Esophagus muscularis mucosa (tissue), 4 donors: Measurements from ENCODE around the gene RET. TPM values are rescaled to one million over a fixed set of nuclear protein-coding genes. Genes with fewer than 3 reads are reported as not detected.

Source experiments
- DNase-seq: peaks from one replicate; pipeline ENCODE4 v3.0.0-alpha.2; 2017; ENCODE audit errors: extremely low spot score
- H3K27ac ChIP-seq, 4 donors: fragments of 200-600 bp; sonication (generic); replicated peaks in 1 of 4; 1 replicate in 3 of 4; 2 replicates in 1 of 4; pipeline ENCODE4 v1.5.1; 2016 to 2019; ENCODE audit warnings: mild to moderate bottlenecking in 1 of 4
- H3K27me3 ChIP-seq, 4 donors: fragments of 200-600 bp; sonication (generic); one replicate each; pipeline versions ENCODE4 v1.5.1 to v1.6.0; 2016 to 2019
- H3K36me3 ChIP-seq, 4 donors: fragments of 200-600 bp; sonication (generic); one replicate each; pipeline ENCODE4 v1.5.1; 2016 to 2019
- H3K4me1 ChIP-seq, 4 donors: fragments of 200-600 bp; sonication (generic); one replicate each; pipeline ENCODE4 v1.5.1; 2016 to 2019
- H3K4me3 ChIP-seq, 4 donors: fragments of 200-600 bp; sonication (generic); 1 replicate in 2 of 4; 2 replicates in 2 of 4; pipeline ENCODE4 v1.5.1; 2016 to 2019; ENCODE audit warnings: mild to moderate bottlenecking in 4 of 4, moderate library complexity in 1 of 4
- H3K9me3 ChIP-seq, 4 donors: fragments of 200-600 bp; sonication (generic); 1 replicate in 3 of 4; 2 replicates in 1 of 4; pipeline ENCODE4 v1.5.1; 2016 to 2019
- CTCF ChIP-seq, 3 experiments: fragments of 200-600 bp in 2 of 3; fragments of 450-650 bp in 1 of 3; sonication (generic) in 2 of 3; IDR thresholded peaks; one replicate each; pipeline ENCODE4 v1.5.1; 2017 to 2019; ENCODE audit warnings: antibody characterized with exemption in 3 of 3, mild to moderate bottlenecking in 2 of 3, moderate library complexity in 1 of 3
- EP300 ChIP-seq: sonication (generic); formaldehyde crosslinking; IDR thresholded peaks from one replicate; pipeline ENCODE4 v1.6.1; 2017; ENCODE audit warnings: antibody characterized with exemption
- POLR2A ChIP-seq: fragments of 450-650 bp; IDR thresholded peaks from one replicate; pipeline ENCODE4 v1.6.1; 2017; ENCODE audit warnings: antibody characterized with exemption, moderate library complexity, mild to moderate bottlenecking, low read depth
- POLR2AphosphoS5 ChIP-seq, 2 donors: sonication (generic); formaldehyde crosslinking; IDR thresholded peaks; one replicate each; pipeline ENCODE4 v1.6.1; 2017; ENCODE audit warnings: antibody characterized with exemption in 2 of 2
- WGBS: methylation state at CpG from one replicate; pipeline ENCODE4 v1.1.5; 2018; 5-methylcytosine and 5-hydroxymethylcytosine counted together
- intact Hi-C: fragments of 100-400 bp; cut with DNase I; formaldehyde crosslinking; loops from one replicate; pipeline ENCODE4 v1.15.1; 2023
- total RNA-seq, 4 donors: library from RNA; depleted of rRNA; stranded (reverse); fragments of >200 nt; gene quantifications; one replicate each; pipeline versions ENCODE4 v1.1.0 to v1.2.1, GENCODE V29; 2016

RET gene
- total RNA-seq, 4 donors from 2014 or later, result 1.7 to 4.0 (median 3.0) TPM

- no peak overlapping the region for H3K4me3 ChIP-seq
These were observed 32.9 kb downstream of the RET start for GRCh38 chr10:43109671-43110249.

DNA sequence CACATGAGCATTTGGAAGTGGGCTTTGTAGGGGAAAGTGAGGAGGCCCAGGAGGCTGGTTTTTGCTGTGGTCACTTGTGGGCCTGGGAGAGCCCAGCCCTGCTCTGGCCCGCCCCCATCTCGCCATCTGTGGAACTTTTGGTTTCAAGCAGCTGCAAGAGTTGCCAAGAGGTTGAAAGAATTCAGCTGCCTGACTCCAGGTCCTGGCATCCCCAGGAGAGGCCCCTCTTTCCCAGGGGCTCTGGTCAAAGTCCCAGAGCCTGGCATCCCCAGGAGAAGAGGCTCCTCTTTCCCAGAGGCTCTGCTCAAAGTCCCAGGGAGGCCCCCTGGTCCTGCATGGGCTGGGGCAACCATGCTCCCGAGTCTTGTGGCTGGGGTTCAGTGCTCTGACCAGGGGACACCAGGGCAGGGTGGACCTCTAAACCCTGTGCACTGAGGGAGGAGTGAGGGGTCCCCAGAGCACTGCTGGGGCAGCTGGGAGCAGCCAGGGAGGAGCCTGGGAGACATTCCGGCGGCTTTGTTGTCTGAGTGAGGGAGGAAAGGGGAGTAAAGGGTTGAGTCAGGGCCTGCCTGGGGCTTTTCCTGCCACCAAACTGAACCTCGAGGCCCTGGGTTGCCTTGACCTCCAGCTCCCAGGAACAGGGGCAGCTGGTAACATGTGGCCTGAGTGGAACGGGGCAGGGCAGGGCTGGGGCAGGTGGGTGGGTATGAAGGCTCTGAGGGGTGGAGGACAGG is 33.6 kb downstream of the RET start:
- no peak for DNase-seq
- intact Hi-C loops, result no loop called here
- no peak for TF ChIP-seq EP300
- TF ChIP-seq POLR2A, result no peak
- no peak for TF ChIP-seq POLR2AphosphoS5 (IDR thresholded peaks at IDR 0.05)
- no peak for TF ChIP-seq CTCF (IDR thresholded peaks at IDR 0.05)
- Histone ChIP-seq H3K27me3 (no peaks in the 10 kb centered on the region), H3K4me1 (peaks cover 5 to 14% (median 8%) of the 10 kb centered on the region in 4 donors), H3K27ac (no peak overlapping the region), H3K4me3 (no peak overlapping the region), H3K9me3 (no peaks in the 10 kb centered on the region), H3K36me3 (no peaks in the 10 kb centered on the region)
- WGBS, result 79% methylated on average over 5 of the region's 7 CpGs

More at GRCh38 chr10:43109671-43110249, 32.9 kb downstream of the RET start:
- no peak for DNase-seq
- peaks cover 0 to under 1% (median 0%) of the 10 kb centered on the region in 4 donors for H3K27me3 ChIP-seq
- intact Hi-C loops, result loop anchor here (10.0 kb wide), 1 partner anchor 475 kb away; the partner anchor contains the start of gene ZNF33B
- TF ChIP-seq CTCF (IDR thresholded peaks at IDR 0.05) (no peak), POLR2AphosphoS5 (IDR thresholded peaks at IDR 0.05) (no peak), EP300 (no peak), POLR2A (no peak)
- H3K9me3 ChIP-seq, result no peaks in the 10 kb centered on the region
- H3K4me1 ChIP-seq, result peaks cover 12 to 20% (median 15%) of the 10 kb centered on the region in 4 donors
- H3K27ac ChIP-seq, result no peak overlapping the region
- WGBS, result 88% methylated on average over 16 of the region's 20 CpGs
- H3K36me3 ChIP-seq, result no peaks in the 10 kb centered on the region

- Histone ChIP-seq H3K36me3 (no peaks in the 10 kb centered on the region), H3K4me3 (no peak overlapping the region), H3K27ac (no peak overlapping the region), H3K9me3 (no peaks in the 10 kb centered on the region), H3K4me1 (peaks cover 0 to 10% (median 3%) of the 10 kb centered on the region in 4 donors), H3K27me3 (no peaks in the 10 kb centered on the region)
- 88% methylated on average over 8 of the region's 11 CpGs for WGBS
- intact Hi-C loops, result no loop called here
- TF ChIP-seq POLR2AphosphoS5 (IDR thresholded peaks at IDR 0.05) (no peak), EP300 (no peak), POLR2A (no peak), CTCF (IDR thresholded peaks at IDR 0.05) (no peak)
- no peak for DNase-seq
These were observed 34.2 kb downstream of the RET start for GRCh38 chr10:43111101-43111500.

DNA sequence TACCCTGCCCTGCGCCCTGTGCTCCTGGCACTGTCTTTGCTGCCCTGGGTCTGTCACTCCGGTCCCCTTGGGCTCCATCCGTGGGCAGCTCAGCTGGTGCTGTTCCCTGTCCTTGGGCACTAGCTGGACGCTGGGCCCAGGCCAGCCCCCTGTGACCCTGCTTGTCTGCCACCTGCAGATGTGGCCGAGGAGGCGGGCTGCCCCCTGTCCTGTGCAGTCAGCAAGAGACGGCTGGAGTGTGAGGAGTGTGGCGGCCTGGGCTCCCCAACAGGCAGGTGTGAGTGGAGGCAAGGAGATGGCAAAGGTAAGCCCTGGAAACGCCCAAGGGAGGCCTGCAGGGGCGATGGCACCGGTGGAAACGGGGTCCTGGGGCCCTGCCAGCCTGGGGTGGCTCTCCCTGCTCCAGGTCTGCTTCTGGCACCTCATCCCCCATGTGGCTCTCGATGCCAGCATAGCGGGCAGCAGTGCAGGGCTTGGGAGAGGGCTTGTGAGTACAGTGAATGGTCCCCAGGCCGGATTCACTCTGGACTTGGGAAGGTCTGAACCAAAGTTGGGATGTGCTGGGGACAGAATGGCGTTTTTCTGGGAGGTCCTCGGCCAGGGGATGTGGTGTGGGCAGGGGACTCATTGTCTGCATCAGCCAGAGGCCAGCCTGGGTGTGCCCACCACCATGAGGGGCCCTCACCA is 35.2 kb downstream of the RET start:
- no peak for DNase-seq
- no peak for TF ChIP-seq POLR2AphosphoS5 (IDR thresholded peaks at IDR 0.05)
- TF ChIP-seq CTCF (IDR thresholded peaks at IDR 0.05), result no peak
- TF ChIP-seq EP300, result no peak
- no peak for TF ChIP-seq POLR2A

More for the DNA sequence above, 35.2 kb downstream of the RET start:
- Histone ChIP-seq H3K27me3 (no peaks in the 10 kb centered on the region), H3K36me3 (no peaks in the 10 kb centered on the region), H3K27ac (no peak overlapping the region), H3K4me1 (peaks cover 0 to 10% (median 2%) of the 10 kb centered on the region in 4 donors), H3K9me3 (no peaks in the 10 kb centered on the region), H3K4me3 (no peak overlapping the region)
- 93% methylated on average over 17 of the region's 17 CpGs for WGBS
- intact Hi-C loops, result no loop called here
